LNCaP clone FGC (cell line): ENCODE measurements around the gene CHD1.

ENCODE experiments used
- DNase-seq: peaks from one replicate; pipeline ENCODE4 v3.0.0-alpha.2; 2011; ENCODE audit warnings: low read depth
- H3K4me3 ChIP-seq: 2 replicates; pipeline ENCODE4 v1.5.1; 2011; ENCODE audit warnings: mild to moderate bottlenecking, low read depth, low read length, control low read depth
- TF ChIP-seq, protein P1 (sequence below): IDR thresholded peaks from 2 replicates; pipeline ENCODE4 v1.5.1; 2012; ENCODE audit warnings: mild to moderate bottlenecking; ENCODE audit not compliant: control insufficient read depth, insufficient read depth; ENCODE audit errors: extremely low read depth

Gene CHD1

DNA sequence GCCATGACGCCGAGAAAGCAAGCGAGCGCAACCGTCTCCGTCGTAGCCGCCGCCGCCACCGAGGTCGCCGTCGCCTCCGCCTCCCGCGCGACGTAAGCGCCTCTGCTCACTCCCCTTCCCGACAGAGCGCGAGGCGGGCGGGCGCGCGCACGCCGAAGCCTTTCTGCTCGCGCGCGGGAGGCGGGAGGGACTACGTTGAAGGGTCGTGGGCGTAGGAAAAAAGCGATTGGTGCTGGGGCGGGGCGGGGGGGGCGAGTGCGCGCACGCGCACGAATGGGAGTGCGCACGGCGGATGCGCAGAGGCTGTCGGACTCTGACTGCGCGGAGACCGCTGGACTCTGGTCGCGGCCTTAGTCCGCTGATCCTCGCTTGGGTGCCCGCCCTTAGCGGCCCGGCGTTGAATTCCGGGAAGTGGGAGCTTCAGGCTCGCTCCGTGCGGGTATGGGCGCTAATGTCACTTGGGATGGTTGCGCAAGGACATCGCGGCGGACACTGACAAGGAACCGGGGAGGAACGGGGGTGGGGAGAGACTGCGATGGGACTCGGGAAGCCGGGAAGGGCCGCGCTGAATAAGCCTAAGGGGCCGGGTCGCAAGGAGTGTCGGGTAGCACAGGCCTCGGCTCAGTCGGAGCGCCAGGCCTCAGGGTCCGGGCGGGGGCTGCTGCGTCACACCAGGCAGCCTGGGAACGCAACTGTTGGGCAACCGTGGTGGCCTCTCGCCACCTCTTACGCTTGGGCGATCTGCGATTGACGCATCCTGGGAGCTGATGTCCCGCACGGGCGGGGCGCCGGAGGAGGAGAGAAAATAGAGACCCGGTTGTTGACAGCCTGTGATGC, at the start of gene CHD1:
Gene CHD1, minus strand, starts transcription at position 135 of the 837 bp plus-strand sequence. CDS start 2,621 bp downstream, outside the sequence.
- DNase-seq: peak; percentile 84
- H3K4me3 ChIP-seq: peak within 1 kb of the TSS; percentile 89
- TF ChIP-seq, protein P1, sequence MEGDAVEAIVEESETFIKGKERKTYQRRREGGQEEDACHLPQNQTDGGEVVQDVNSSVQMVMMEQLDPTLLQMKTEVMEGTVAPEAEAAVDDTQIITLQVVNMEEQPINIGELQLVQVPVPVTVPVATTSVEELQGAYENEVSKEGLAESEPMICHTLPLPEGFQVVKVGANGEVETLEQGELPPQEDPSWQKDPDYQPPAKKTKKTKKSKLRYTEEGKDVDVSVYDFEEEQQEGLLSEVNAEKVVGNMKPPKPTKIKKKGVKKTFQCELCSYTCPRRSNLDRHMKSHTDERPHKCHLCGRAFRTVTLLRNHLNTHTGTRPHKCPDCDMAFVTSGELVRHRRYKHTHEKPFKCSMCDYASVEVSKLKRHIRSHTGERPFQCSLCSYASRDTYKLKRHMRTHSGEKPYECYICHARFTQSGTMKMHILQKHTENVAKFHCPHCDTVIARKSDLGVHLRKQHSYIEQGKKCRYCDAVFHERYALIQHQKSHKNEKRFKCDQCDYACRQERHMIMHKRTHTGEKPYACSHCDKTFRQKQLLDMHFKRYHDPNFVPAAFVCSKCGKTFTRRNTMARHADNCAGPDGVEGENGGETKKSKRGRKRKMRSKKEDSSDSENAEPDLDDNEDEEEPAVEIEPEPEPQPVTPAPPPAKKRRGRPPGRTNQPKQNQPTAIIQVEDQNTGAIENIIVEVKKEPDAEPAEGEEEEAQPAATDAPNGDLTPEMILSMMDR: no peak

DNA sequence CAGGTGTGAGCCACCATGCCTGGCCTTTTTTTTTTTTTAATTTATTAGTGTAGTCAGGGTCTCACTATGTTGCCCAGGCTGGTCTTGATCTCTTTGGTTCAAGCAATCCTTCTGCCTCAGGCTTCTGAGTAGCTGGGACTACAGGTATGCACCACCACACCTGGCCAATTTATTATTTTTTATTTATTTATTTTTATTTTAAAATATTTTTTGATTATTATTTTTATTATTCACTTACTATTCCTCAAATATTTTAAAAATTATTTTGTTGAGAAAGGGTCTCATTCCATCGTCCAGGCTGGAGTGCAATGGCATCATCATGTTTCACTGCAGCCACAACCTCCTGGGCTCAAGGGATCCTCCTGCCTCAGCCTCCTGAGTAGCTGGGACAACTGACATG, 49.7 kb upstream of the CHD1 start:
- TF ChIP-seq, protein P1: no peak

DNA sequence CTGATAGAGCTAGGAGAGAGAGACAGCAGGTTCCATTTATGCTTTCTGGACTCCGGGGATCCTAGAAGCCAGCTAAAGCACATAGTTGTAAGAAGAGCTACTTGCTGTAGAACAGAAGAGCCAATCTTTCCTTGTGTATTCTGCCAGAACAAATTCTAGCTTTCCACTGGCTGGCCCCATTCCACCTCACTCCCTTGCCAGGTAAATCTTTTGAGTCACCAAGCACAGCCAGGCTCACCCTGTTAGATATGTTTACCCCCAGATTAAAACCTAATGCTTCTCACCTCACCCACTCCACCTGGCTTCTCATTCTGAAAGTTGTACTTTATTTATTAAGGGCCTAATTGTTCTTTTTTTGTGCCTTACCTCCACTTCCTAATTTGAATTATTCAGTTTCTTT, 48.9 kb upstream of the CHD1 start:
- TF ChIP-seq, protein P1: no peak
- H3K4me3 ChIP-seq: no peak overlapping the region
- peak; percentile 81 for DNase-seq

More for the DNA sequence above, 49.7 kb upstream of the CHD1 start:
- no peak for DNase-seq
- no peak overlapping the region for H3K4me3 ChIP-seq

DNA sequence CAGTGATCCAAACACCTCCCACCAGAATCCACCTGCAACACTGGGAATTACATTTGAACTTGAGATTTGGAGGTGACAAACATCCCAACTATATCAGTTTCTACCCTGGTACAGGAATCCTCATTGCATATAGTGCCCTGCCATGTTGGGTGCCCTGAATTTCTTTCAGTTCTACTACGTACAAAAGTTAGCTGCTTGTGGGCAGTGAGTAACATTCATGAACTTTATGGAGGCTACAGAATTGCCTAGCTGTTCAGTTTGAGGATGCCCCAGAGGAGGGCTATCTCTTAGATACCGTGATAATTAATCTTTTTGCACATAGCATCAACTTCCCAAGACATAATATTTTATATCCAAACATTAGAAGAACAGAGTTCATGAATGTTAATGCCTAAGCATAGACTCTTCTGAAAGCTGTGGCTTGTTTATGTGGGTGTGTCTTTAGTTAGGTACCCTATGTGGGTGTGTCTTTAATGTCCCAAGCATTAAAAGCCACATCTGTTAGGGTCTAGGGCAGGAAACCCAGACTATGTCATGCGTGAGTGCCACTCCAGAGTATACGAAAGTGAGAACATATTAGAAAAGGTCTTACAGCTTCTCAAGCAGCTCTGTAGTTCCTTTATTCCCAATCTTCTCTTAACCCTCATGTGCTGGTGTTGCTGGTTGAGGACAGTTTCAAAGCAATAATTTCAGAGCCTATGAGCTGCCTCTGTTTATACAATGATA, 47.0 kb upstream of the CHD1 start:
- no peak overlapping the region for H3K4me3 ChIP-seq
- TF ChIP-seq, protein P1: no peak
- DNase-seq: no peak

DNA sequence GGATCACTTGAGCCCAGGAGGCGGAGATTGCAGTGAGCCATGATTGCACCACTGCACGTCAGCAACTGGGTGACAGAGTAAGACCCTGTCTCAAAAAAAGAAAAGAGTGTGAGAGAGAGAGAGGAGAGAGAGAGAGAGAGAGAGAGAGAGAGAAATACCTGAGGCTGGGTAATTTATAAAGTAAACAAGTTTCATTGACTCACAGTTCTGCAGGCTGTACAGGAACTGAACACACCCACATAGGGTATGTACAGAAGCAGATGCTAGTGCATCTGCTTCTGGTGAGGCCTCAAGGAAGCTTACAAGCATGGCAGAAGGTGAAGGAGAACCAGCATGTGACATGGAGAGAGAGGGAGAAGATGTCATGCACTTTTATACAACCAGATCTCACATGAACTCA, 46.4 kb upstream of the CHD1 start:
- no peak for DNase-seq
- TF ChIP-seq, protein P1: no peak
- H3K4me3 ChIP-seq: no peak overlapping the region

DNA sequence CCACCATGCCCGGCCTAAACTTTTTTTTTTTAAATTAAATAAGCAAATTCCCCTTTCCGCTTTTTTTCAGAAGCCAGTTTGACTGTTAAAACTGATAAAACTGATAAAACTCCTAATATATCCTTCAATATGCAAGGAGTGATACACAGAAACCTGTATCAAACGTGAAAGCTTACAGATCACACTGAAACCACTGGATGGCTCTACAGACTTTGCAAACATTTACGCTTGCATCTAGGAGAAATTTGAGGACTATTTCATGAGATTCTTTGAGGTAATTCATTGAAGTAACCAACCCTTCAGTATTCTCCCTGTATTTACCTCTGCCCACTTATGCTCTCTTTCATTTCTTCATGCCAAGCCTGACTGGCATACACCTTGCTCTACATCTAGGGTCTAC, 40.6 kb upstream of the CHD1 start:
- TF ChIP-seq, protein P1: no peak
- H3K4me3 ChIP-seq: no peak overlapping the region
- no peak for DNase-seq
